GM12874 (cell line): Measurements from ENCODE around the gene UGT1A5.

Source experiments
- TF ChIP-seq, protein P1 (sequence below): IDR thresholded peaks from 2 replicates; pipeline ENCODE4 v1.5.1; 2011; ENCODE audit warnings: low read depth, mild to moderate bottlenecking, control low read depth, low read length, moderate library complexity; ENCODE audit not compliant: insufficient read depth

Gene UGT1A5

GRCh38 chr2:233810385-233810784, 97.7 kb downstream of the UGT1A5 start:
- TF ChIP-seq, protein P1, sequence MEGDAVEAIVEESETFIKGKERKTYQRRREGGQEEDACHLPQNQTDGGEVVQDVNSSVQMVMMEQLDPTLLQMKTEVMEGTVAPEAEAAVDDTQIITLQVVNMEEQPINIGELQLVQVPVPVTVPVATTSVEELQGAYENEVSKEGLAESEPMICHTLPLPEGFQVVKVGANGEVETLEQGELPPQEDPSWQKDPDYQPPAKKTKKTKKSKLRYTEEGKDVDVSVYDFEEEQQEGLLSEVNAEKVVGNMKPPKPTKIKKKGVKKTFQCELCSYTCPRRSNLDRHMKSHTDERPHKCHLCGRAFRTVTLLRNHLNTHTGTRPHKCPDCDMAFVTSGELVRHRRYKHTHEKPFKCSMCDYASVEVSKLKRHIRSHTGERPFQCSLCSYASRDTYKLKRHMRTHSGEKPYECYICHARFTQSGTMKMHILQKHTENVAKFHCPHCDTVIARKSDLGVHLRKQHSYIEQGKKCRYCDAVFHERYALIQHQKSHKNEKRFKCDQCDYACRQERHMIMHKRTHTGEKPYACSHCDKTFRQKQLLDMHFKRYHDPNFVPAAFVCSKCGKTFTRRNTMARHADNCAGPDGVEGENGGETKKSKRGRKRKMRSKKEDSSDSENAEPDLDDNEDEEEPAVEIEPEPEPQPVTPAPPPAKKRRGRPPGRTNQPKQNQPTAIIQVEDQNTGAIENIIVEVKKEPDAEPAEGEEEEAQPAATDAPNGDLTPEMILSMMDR: no peak

DNA sequence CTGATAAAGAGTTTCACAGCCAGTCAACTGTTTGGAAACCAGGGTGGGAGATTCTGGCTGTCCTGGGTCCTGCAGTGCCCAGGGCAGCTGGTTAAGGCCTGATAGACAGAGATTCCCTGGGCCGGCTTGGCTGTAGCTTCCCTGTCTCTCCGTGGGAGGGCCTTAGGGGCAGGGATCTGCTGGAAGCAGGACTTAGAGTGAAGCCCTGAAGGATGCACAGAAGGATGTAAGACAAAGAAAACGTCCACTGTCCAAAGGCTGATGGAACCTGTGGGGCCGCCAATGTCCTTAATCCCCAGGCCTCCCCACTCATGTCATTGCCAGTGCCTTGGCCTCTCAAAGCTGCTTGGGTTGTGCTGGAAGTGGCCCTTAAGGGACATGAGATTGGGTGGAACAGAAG, 98.4 kb downstream of the UGT1A5 start:
- TF ChIP-seq, protein P1: no peak

DNA sequence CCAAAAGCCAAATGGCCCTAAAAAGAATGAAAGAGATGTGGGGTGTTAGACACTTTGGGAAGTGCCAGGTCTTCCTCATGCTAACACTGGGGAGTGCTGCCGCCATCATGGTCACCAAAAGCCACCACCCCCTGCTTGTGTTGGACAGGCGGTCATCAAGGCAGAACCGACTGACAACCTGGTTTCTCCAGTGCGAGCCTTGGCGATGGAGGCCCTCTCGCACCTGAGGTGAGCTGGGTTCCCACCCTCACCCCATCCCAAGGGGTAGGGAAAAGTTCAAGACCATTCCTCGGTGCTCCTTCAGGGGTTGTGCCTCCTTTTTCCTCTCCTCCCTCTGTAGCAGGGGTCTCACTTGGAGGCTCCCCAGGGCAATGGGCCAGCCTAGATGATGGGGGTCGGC, 99.0 kb downstream of the UGT1A5 start:
- TF ChIP-seq, protein P1: no peak

- TF ChIP-seq, protein P1: no peak
Measured at GRCh38 chr2:233813236-233814055, 100.7 kb downstream of the UGT1A5 start.

- TF ChIP-seq, protein P1: no peak
Measured at GRCh38 chr2:233814056-233814835, 101.5 kb downstream of the UGT1A5 start.

DNA sequence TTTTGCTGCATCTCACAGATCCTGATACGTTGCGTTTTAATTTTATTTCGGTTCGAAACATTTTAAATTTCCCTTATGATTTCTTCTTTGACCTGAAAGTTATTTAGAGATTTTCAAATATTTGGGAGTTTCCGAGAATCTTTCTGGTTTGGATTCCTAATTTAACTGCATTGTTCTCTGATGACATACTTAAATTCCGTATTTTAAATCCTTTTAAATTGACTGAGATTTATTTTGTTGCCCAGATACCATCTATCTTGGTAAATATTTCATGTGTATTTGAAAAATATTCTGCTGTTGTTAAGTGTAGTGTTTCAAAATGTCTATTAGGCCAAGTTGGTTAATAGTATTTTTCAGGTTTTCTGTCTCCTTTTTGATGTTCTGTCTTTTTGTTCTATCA, 103.2 kb downstream of the UGT1A5 start:
- TF ChIP-seq, protein P1: no peak

- TF ChIP-seq, protein P1: no peak
Measured at GRCh38 chr2:233816334-233816733, 103.6 kb downstream of the UGT1A5 start.
